Right cardiac atrium (tissue), 5 donors: ENCODE data around the gene KASH5. TPM values are rescaled to one million over a fixed set of nuclear protein-coding genes. Genes with fewer than 3 reads are reported as not detected.

Source experiments
- ATAC-seq, 2 donors: fragments of 200-7000 bp; cut with Tn5 transposase; one replicate each; pipeline versions ENCODE4 v1.8.0 to v1.9.1; 2020; ENCODE audit warnings: moderate library complexity in 2 of 2, mild to moderate bottlenecking in 1 of 2
- DNase-seq, 3 donors: peaks; one replicate each; pipeline ENCODE4 v3.0.0-alpha.2; 2020
- H3K27ac ChIP-seq: one replicate; pipeline ENCODE4 v1.5.1; 2013; ENCODE audit warnings: mild to moderate bottlenecking, low read length, control low read depth, moderate library complexity
- H3K27me3 ChIP-seq: one replicate; pipeline ENCODE4 v1.6.1; 2013; ENCODE audit not compliant: control insufficient read depth, insufficient read depth
- H3K4me1 ChIP-seq: one replicate; pipeline ENCODE4 v1.6.1; 2013; ENCODE audit warnings: low read length; ENCODE audit not compliant: control insufficient read depth, insufficient read depth
- H3K4me3 ChIP-seq: one replicate; pipeline ENCODE4 v1.5.1; 2013; ENCODE audit warnings: low read length, control low read depth
- H3K9me3 ChIP-seq: one replicate; pipeline ENCODE4 v1.6.1; 2013; ENCODE audit warnings: low read length; ENCODE audit not compliant: control insufficient read depth
- WGBS: extraction: QIAGEN DNeasy Blood & Tissue Kit; methylation state at CpG from one replicate; pipeline ENCODE4 v1.1.7; 2013; 5-methylcytosine and 5-hydroxymethylcytosine counted together
- intact Hi-C, 4 donors: fragments of 100-400 bp; cut with DNase I; formaldehyde crosslinking; loops; one replicate each; pipeline versions ENCODE4 v1.11.0 to v1.14.0; 2022 to 2023
- polyA plus RNA-seq: library from polyadenylated mRNA; stranded (reverse); fragments of 200-250 nt; gene quantifications from one replicate; pipeline ENCODE4 v1.2.3, GENCODE V29; 2013
- total RNA-seq, 4 donors: library from RNA; stranded (reverse); fragmentation: NEBNext Ultra II Directional; extraction: Animal tissue kit (Norgen Biotek cat#: 25700); gene quantifications; one replicate each; pipeline ENCODE4 v1.2.1, GENCODE V29; 2021
- donor health status: healthy with polysubstance abuse.
- donor health status: DM: no; HTN: yes; CAD: no.
- donor health status: DM: no; HTN: no; CAD: no.
- donor health status: DM: no; HTN: yes; CAD: no; lungs with severe emphysema.
- donor health status: DM: yes; HTN: yes; CAD: no.

KASH5 gene
- total and polyA plus RNA-seq, 5 donors: not detected

GRCh38 chr19:49398001-49398615, 10.1 kb downstream of the KASH5 start:
- Histone ChIP-seq H3K4me3 (no peak overlapping the region), H3K4me1 (no peaks in the 10 kb centered on the region), H3K9me3 (no peaks in the 10 kb centered on the region), H3K27me3 (no peaks in the 10 kb centered on the region), H3K27ac (no peak overlapping the region)
- intact Hi-C loops: loop anchor here in 1 of 4 donors (5.0 kb wide), 1 partner anchor 39 kb away; no protein-coding TSS in a partner anchor
- DNase-seq (no peak), ATAC-seq (no peak)
- 67% methylated on average over 11 of the region's 11 CpGs for WGBS

- ATAC-seq: no peak
- H3K4me1 ChIP-seq: no peaks in the 10 kb centered on the region
- no peak overlapping the region for H3K4me3 ChIP-seq
- intact Hi-C loops: loop anchor here in 1 of 4 donors (5.0 kb wide), 1 partner anchor 38 kb away; no protein-coding TSS in a partner anchor
- no peaks in the 10 kb centered on the region for H3K9me3 ChIP-seq
- no peak overlapping the region for H3K27ac ChIP-seq
- DNase-seq: no peak
- H3K27me3 ChIP-seq: no peaks in the 10 kb centered on the region
- WGBS: 78% methylated on average over 6 of the region's 6 CpGs
Observed at GRCh38 chr19:49398931-49399330, 10.9 kb downstream of the KASH5 start.

GRCh38 chr19:49400029-49400428, 12.0 kb downstream of the KASH5 start:
- intact Hi-C loops: no loop called here
- no peak for ATAC-seq

GRCh38 chr19:49403404-49404187, 15.5 kb downstream of the KASH5 start:
- no peak for ATAC-seq

More at GRCh38 chr19:49400029-49400428, 12.0 kb downstream of the KASH5 start:
- DNase-seq: no peak
- H3K27ac ChIP-seq: no peak overlapping the region
- no peak overlapping the region for H3K4me3 ChIP-seq
- H3K4me1 ChIP-seq: no peaks in the 10 kb centered on the region
- H3K27me3 ChIP-seq: no peaks in the 10 kb centered on the region
- H3K9me3 ChIP-seq: no peaks in the 10 kb centered on the region
- 81% methylated on average over 6 of the region's 6 CpGs for WGBS

GRCh38 chr19:49407079-49407478, 19.0 kb downstream of the KASH5 start:
- 55% methylated on average over 7 of the region's 7 CpGs for WGBS
- intact Hi-C loops: no loop called here

More at GRCh38 chr19:49403404-49404187, 15.5 kb downstream of the KASH5 start:
- Histone ChIP-seq H3K4me1 (no peaks in the 10 kb centered on the region), H3K9me3 (no peaks in the 10 kb centered on the region), H3K4me3 (no peak overlapping the region), H3K27ac (no peak overlapping the region), H3K27me3 (no peaks in the 10 kb centered on the region)
- intact Hi-C loops: no loop called here
- WGBS: 44% methylated on average over 7 of the region's 7 CpGs
- no peak for DNase-seq

DNA sequence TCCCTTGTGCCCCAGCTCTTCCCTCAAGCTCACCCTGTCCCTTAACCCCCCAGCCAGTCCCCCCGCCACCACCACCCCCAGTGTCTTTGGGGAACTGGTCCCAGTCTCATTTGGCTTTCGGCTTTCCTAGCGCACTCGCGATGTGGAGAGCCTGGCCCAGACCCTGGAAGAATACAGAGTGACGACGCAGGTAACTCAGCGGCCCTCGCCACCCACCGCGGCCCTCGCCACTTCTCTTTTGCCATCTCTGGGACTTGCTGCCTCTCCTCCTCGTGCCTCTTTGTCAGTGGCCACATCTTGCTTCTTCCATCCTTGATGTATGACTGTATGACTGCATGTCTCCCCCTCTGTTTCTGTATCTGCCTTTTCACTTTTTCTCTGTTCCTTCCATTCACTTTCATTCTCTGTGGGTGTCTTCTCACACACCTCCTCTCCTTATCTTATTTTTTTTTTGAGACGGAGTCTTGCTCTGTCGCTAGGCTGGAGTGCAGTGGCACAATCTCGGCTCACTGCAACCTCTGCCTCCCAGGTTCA, 19.5 kb downstream of the KASH5 start:
- no peak overlapping the region for H3K27ac ChIP-seq
- WGBS: 83% methylated on average over 16 of the region's 16 CpGs
- ATAC-seq: no peak
- intact Hi-C loops: no loop called here
- H3K4me3 ChIP-seq: no peak overlapping the region
- H3K27me3 ChIP-seq: no peaks in the 10 kb centered on the region
- DNase-seq: no peak
- no peaks in the 10 kb centered on the region for H3K9me3 ChIP-seq
- no peaks in the 10 kb centered on the region for H3K4me1 ChIP-seq

More at GRCh38 chr19:49407079-49407478, 19.0 kb downstream of the KASH5 start:
- no peak for DNase-seq
- no peak overlapping the region for H3K27ac ChIP-seq
- no peaks in the 10 kb centered on the region for H3K4me1 ChIP-seq
- no peak overlapping the region for H3K4me3 ChIP-seq
- no peaks in the 10 kb centered on the region for H3K9me3 ChIP-seq
- H3K27me3 ChIP-seq: no peaks in the 10 kb centered on the region
- ATAC-seq: no peak

DNA sequence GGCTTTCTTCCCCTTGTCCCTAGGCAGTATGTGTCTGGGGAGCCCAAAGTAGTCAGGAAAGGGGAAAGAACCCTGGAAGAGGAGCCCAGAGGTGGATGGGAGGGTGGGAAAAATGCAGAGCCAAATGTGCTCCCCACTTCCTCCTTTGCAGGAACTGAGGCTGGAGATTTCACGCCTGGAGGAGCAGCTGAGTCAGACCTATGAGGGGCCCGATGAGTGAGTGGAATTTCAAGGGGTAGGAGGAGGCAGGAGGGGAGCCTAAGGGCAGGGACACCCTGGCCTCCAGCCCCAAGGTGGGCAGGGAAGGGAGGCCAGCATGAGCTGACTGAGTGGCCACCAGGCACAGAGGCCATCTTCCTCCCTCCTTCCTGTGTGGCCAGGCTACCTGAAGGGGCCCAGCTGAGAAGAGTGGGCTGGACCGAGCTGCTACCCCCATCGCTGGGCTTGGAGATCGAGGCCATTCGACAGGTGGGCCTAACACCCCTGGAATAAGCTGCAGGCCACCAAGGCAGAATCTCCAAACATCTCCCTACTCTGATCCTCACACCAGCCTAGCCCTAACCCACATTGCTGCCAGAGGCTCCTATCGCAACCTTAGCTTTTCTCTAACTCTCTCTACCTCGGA, 20.9 kb downstream of the KASH5 start:
- no peaks in the 10 kb centered on the region for H3K9me3 ChIP-seq
- DNase-seq (no peak), ATAC-seq (no peak)
- 75% methylated on average over 8 of the region's 8 CpGs for WGBS
- H3K4me1 ChIP-seq: no peaks in the 10 kb centered on the region
- H3K27me3 ChIP-seq: no peaks in the 10 kb centered on the region
- no peak overlapping the region for H3K27ac ChIP-seq
- intact Hi-C loops: no loop called here
- H3K4me3 ChIP-seq: no peak overlapping the region

- ATAC-seq (no peak), DNase-seq (no peak)
- no peaks in the 10 kb centered on the region for H3K9me3 ChIP-seq
- 72% methylated on average over 5 of the region's 5 CpGs for WGBS
- H3K4me3 ChIP-seq: no peak overlapping the region
- no peaks in the 10 kb centered on the region for H3K4me1 ChIP-seq
- no peak overlapping the region for H3K27ac ChIP-seq
- intact Hi-C loops: no loop called here
- no peaks in the 10 kb centered on the region for H3K27me3 ChIP-seq
Observed at GRCh38 chr19:49409441-49410029, 21.5 kb downstream of the KASH5 start.

- ATAC-seq (no peak), DNase-seq (no peak)
- H3K4me1 ChIP-seq: no peaks in the 10 kb centered on the region
- WGBS: 71% methylated on average over 3 of the region's 3 CpGs
- intact Hi-C loops: no loop called here
- no peak overlapping the region for H3K27ac ChIP-seq
- no peaks in the 10 kb centered on the region for H3K9me3 ChIP-seq
- no peaks in the 10 kb centered on the region for H3K27me3 ChIP-seq
- H3K4me3 ChIP-seq: no peak overlapping the region
Observed at GRCh38 chr19:49411681-49412326, 23.8 kb downstream of the KASH5 start.

- no peak overlapping the region for H3K27ac ChIP-seq
- no peaks in the 10 kb centered on the region for H3K9me3 ChIP-seq
- ATAC-seq: no peak
- H3K4me3 ChIP-seq: no peak overlapping the region
- WGBS: 51% methylated on average over 9 of the region's 9 CpGs
- no peaks in the 10 kb centered on the region for H3K27me3 ChIP-seq
- DNase-seq: no peak
- no peaks in the 10 kb centered on the region for H3K4me1 ChIP-seq
- intact Hi-C loops: no loop called here
Observed at GRCh38 chr19:49413348-49413747, 25.3 kb downstream of the KASH5 start.
